H1 (cell line): ENCODE results near the gene H6PD. TPM values are rescaled to one million over a fixed set of nuclear protein-coding genes. Genes with fewer than 3 reads are reported as not detected.

ENCODE experiments used
- CTCF ChIA-PET: fragments of 300-600 bp; sonication (Branson Sonifier 250); formaldehyde crosslinking; loops from one replicate; lab custom pipeline; 2021; ENCODE audit not compliant: partially characterized antibody; lab: Charles Lee
- POLR2A ChIA-PET: fragments of 300-600 bp; sonication (Branson Sonifier 250); formaldehyde crosslinking; loops from one replicate; lab custom pipeline; 2021; ENCODE audit warnings: inconsistent platforms; ENCODE audit not compliant: partially characterized antibody; lab: Charles Lee
- DNase-seq, 2 experiments: peaks; one replicate each; pipeline versions ENCODE4 v3.0.0 to v3.0.0-alpha.2; 2010 to 2022; ENCODE audit warnings: low spot score in 2 of 2, low read depth in 1 of 2, mixed read lengths in 1 of 2
- FAIRE-seq: peaks from 2 replicates; lab custom pipeline; 2011; peaks lifted over from hg19 to GRCh38; lab: Jason Lieb, UNC
- H2AFZ ChIP-seq: 2 replicates; pipeline ENCODE4 v1.8.1; 2012; ENCODE audit warnings: low read length, inconsistent platforms
- H2AK5ac ChIP-seq: 2 replicates; pipeline ENCODE4 v1.6.1; 2013; ENCODE audit warnings: low read depth, low read length
- H2BK120ac ChIP-seq: replicated peaks from 2 replicates; pipeline ENCODE3; 2013; ENCODE audit warnings: low read depth, low read length, inconsistent platforms
- H2BK12ac ChIP-seq: 2 replicates; pipeline ENCODE4 v1.6.1; 2013; ENCODE audit warnings: low read depth, low read length
- H2BK15ac ChIP-seq: 2 replicates; pipeline ENCODE4 v1.6.1; 2013; ENCODE audit warnings: low read length
- H2BK20ac ChIP-seq: 2 replicates; pipeline ENCODE4 v1.6.1; 2013; ENCODE audit warnings: low read length
- H2BK5ac ChIP-seq: 2 replicates; pipeline ENCODE4 v1.6.1; 2013; ENCODE audit warnings: low read depth, low read length
- H3K14ac ChIP-seq: 2 replicates; pipeline ENCODE4 v1.6.1; 2013; ENCODE audit warnings: inconsistent platforms; ENCODE audit not compliant: insufficient read length
- H3K18ac ChIP-seq: 2 replicates; pipeline ENCODE4 v1.6.1; 2013; ENCODE audit warnings: low read length; ENCODE audit errors: extremely low read depth
- H3K23ac ChIP-seq: 2 replicates; pipeline ENCODE4 v1.6.1; 2013; ENCODE audit warnings: inconsistent platforms; ENCODE audit not compliant: insufficient read length
- H3K23me2 ChIP-seq: 2 replicates; pipeline ENCODE4 v1.6.1; 2013; ENCODE audit warnings: low read depth, low read length
- H3K27ac ChIP-seq: 2 replicates; pipeline ENCODE4 v1.6.1; 2011; ENCODE audit warnings: low read depth, low read length, inconsistent platforms
- H3K27me3 ChIP-seq, 4 experiments: replicated peaks in 1 of 4; 1 replicate in 1 of 4; 2 replicates in 3 of 4; pipeline versions ENCODE4 v1.6.1 to v1.8.1; 2011 to 2013; ENCODE audit warnings: low read length in 3 of 4, mild to moderate bottlenecking in 3 of 4, inconsistent platforms in 2 of 4, mixed read lengths in 2 of 4, moderate library complexity in 1 of 4; ENCODE audit not compliant: control insufficient read depth in 3 of 4, insufficient read depth in 3 of 4; ENCODE audit errors: extremely low read depth in 1 of 4
- H3K36me3 ChIP-seq, 4 experiments: 2 replicates each; pipeline versions ENCODE4 v1.6.1 to v1.8.1; 2011 to 2013; ENCODE audit warnings: mild to moderate bottlenecking in 4 of 4, low read length in 3 of 4, moderate library complexity in 2 of 4, control low read depth in 1 of 4, inconsistent platforms in 1 of 4; ENCODE audit not compliant: insufficient read depth in 4 of 4, control insufficient read depth in 2 of 4
- H3K4ac ChIP-seq: replicated peaks from 2 replicates; pipeline ENCODE3; 2013; ENCODE audit warnings: low read length, low read depth, mixed read lengths, inconsistent platforms; ENCODE audit not compliant: insufficient read length
- H3K4me1 ChIP-seq, 4 experiments: replicated peaks in 1 of 4; 1 replicate in 1 of 4; 2 replicates in 3 of 4; pipeline versions ENCODE4 v1.6.1 to v1.8.1; 2011 to 2013; ENCODE audit warnings: low read length in 3 of 4, inconsistent platforms in 2 of 4, mixed read lengths in 1 of 4; ENCODE audit not compliant: insufficient read depth in 4 of 4, control insufficient read depth in 3 of 4
- H3K4me2 ChIP-seq, 2 experiments: 2 replicates each; pipeline versions ENCODE4 v1.6.1 to v1.8.1; 2011 to 2013; ENCODE audit warnings: low read depth in 2 of 2, low read length in 2 of 2, control low read depth in 1 of 2, inconsistent platforms in 1 of 2, mild to moderate bottlenecking in 1 of 2; ENCODE audit not compliant: insufficient read depth in 1 of 2
- H3K4me3 ChIP-seq, 4 experiments: fragments of 200-600, 300-600 bp in 1 of 4; sonication (generic), shearing (Covaris generic), sonication (Bioruptor Twin) in 1 of 4; 2 replicates each; pipeline versions ENCODE4 v1.5.1 to v1.8.1; 2011 to 2016; ENCODE audit warnings: low read length in 4 of 4, low read depth in 3 of 4, control low read depth in 2 of 4, inconsistent platforms in 2 of 4, mild to moderate bottlenecking in 2 of 4, mixed read lengths in 1 of 4, moderate library complexity in 1 of 4; ENCODE audit not compliant: insufficient read depth in 2 of 4; ENCODE audit errors: extremely low read depth in 1 of 4
- H3K56ac ChIP-seq: replicated peaks from 2 replicates; pipeline ENCODE3; 2013; ENCODE audit warnings: low read depth, mild to moderate bottlenecking, mixed read lengths, low read length, inconsistent platforms; ENCODE audit not compliant: insufficient read length
- H3K79me1 ChIP-seq: 2 replicates; pipeline ENCODE4 v1.6.1; 2013; ENCODE audit warnings: low read depth, low read length, control low read depth
- H3K79me2 ChIP-seq, 2 experiments: 2 replicates each; pipeline versions ENCODE4 v1.6.1 to v1.8.1; 2012 to 2013; ENCODE audit warnings: low read length in 2 of 2, mild to moderate bottlenecking in 2 of 2, inconsistent platforms in 1 of 2; ENCODE audit not compliant: insufficient read depth in 2 of 2, control insufficient read depth in 1 of 2
- H3K9ac ChIP-seq, 4 experiments: replicated peaks in 1 of 4; 1 replicate in 1 of 4; 2 replicates in 3 of 4; pipeline versions ENCODE4 v1.6.1 to v1.8.1; 2011 to 2013; ENCODE audit warnings: low read depth in 3 of 4, low read length in 3 of 4, control low read depth in 2 of 4, mild to moderate bottlenecking in 2 of 4, moderate library complexity in 2 of 4, inconsistent platforms in 1 of 4; ENCODE audit errors: extremely low read depth in 1 of 4
- H3K9me3 ChIP-seq, 2 experiments: 2 replicates each; pipeline versions ENCODE4 v1.6.1 to v1.8.1; 2012 to 2013; ENCODE audit warnings: mild to moderate bottlenecking in 2 of 2, moderate library complexity in 2 of 2, control low read depth in 1 of 2, inconsistent platforms in 1 of 2, low read depth in 1 of 2, low read length in 1 of 2, mixed read lengths in 1 of 2; ENCODE audit not compliant: insufficient read depth in 2 of 2
- H4K20me1 ChIP-seq, 2 experiments: replicated peaks in 1 of 2; 2 replicates each; pipeline versions ENCODE3 to v1.8.1; 2011 to 2013; ENCODE audit warnings: inconsistent platforms in 2 of 2, low read length in 2 of 2, mild to moderate bottlenecking in 1 of 2; ENCODE audit not compliant: insufficient read depth in 2 of 2, control insufficient read depth in 1 of 2
- H4K5ac ChIP-seq: 2 replicates; pipeline ENCODE4 v1.6.1; 2013; ENCODE audit warnings: low read length, low read depth, mixed read lengths, inconsistent platforms; ENCODE audit not compliant: insufficient read length
- H4K8ac ChIP-seq: 2 replicates; pipeline ENCODE4 v1.8.0; 2013; ENCODE audit warnings: mild to moderate bottlenecking, moderate library complexity, low read length, inconsistent platforms; ENCODE audit not compliant: insufficient read depth; ENCODE audit errors: extremely low read depth
- H4K91ac ChIP-seq: replicated peaks from 2 replicates; pipeline ENCODE3; 2013; ENCODE audit warnings: low read length, mixed read lengths, inconsistent platforms; ENCODE audit not compliant: insufficient read length
- PHF8 ChIP-seq: fragments of 200-600 bp; sonication (generic); conservative IDR thresholded peaks from 2 replicates; pipeline ENCODE4 v1.7.1; 2012; ENCODE audit warnings: low read depth, mild to moderate bottlenecking, inconsistent platforms, low read length, moderate library complexity
- POLR2AphosphoS5 ChIP-seq: IDR thresholded peaks from 2 replicates; pipeline ENCODE4 v1.6.1; 2011; ENCODE audit warnings: low read depth, low read length
- TAF1 ChIP-seq: IDR thresholded peaks from 2 replicates; pipeline ENCODE4 v1.6.1; 2011; ENCODE audit warnings: mild to moderate bottlenecking, low read depth, low read length
- TAF7 ChIP-seq: optimal IDR thresholded peaks from 2 replicates; pipeline ENCODE3; 2011; ENCODE audit warnings: low read depth, mild to moderate bottlenecking, inconsistent platforms, low read length, moderate library complexity, borderline replicate concordance
- WGBS, 2 experiments: shearing (Covaris generic) in 1 of 2; methylation state at CpG; one replicate each; pipeline versions ENCODE4 v1.1.6 to v1.1.7; 2013 to 2015; ENCODE audit warnings: low lambda C conversion rate in 2 of 2, mixed read lengths in 2 of 2, inconsistent platforms in 1 of 2, low coverage in 1 of 2, missing lambda C conversion rate in 1 of 2; ENCODE audit not compliant: insufficient replicate concordance in 2 of 2, insufficient coverage in 1 of 2, insufficient read length in 1 of 2; ENCODE audit errors: extremely low coverage in 1 of 2, missing lambda C conversion rate in 1 of 2; 5-methylcytosine and 5-hydroxymethylcytosine counted together
- long read RNA-seq, 2 experiments: library from RNA in 1 of 2; library from capped mRNA in 1 of 2; stranded (forward); transcript quantifications; one replicate each; pipeline ENCODE4 v2.0.0, GENCODE V29; 2021; ENCODE audit warnings: inconsistent platforms in 1 of 2
- polyA minus RNA-seq, 3 experiments: library from RNA; depleted of rRNA, polyadenylated mRNA; stranded (reverse); fragments of >200 nt; gene quantifications; 1 replicate in 2 of 3; 2 replicates in 1 of 3; pipeline ENCODE4 v1.2.3, GENCODE V29; 2011
- polyA plus RNA-seq, 7 experiments: library from polyadenylated mRNA; depleted of rRNA in 3 of 7; stranded (reverse) in 5 of 7; unstranded in 2 of 7; fragments of >200 nt in 5 of 7; fragments of 200-250 nt in 2 of 7; gene quantifications; 1 replicate in 5 of 7; 2 replicates in 1 of 7; 4 replicates in 1 of 7; pipeline versions ENCODE4 v1.2.1 to v1.2.3, GENCODE V29; 2011 to 2013; ENCODE audit warnings: missing spikeins in 2 of 7, mixed read lengths in 2 of 7
- total RNA-seq: library from RNA; stranded (reverse); fragmentation: NEBNext Ultra II Directional; extraction: Animal tissue kit (Norgen Biotek cat#: 25700); gene quantifications from 2 replicates; pipeline ENCODE4 v1.2.1, GENCODE V29; 2021

H6PD gene, protein sequence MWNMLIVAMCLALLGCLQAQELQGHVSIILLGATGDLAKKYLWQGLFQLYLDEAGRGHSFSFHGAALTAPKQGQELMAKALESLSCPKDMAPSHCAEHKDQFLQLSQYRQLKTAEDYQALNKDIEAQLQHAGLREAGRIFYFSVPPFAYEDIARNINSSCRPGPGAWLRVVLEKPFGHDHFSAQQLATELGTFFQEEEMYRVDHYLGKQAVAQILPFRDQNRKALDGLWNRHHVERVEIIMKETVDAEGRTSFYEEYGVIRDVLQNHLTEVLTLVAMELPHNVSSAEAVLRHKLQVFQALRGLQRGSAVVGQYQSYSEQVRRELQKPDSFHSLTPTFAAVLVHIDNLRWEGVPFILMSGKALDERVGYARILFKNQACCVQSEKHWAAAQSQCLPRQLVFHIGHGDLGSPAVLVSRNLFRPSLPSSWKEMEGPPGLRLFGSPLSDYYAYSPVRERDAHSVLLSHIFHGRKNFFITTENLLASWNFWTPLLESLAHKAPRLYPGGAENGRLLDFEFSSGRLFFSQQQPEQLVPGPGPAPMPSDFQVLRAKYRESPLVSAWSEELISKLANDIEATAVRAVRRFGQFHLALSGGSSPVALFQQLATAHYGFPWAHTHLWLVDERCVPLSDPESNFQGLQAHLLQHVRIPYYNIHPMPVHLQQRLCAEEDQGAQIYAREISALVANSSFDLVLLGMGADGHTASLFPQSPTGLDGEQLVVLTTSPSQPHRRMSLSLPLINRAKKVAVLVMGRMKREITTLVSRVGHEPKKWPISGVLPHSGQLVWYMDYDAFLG
- total RNA-seq (3.8 and 4.0 TPM in 2 replicates), polyA plus RNA-seq (2011; rRNA removed) (3.6 and 5.0 TPM in 2 replicates), polyA minus RNA-seq (2011; rRNA and poly(A)+ RNA removed) (3.8 and 3.9 TPM in 2 replicates)
- 3.7 TPM for polyA plus RNA-seq (2011; cell fraction: cytosol; rRNA removed)
- 6.8 TPM for polyA plus RNA-seq (2011; cell fraction: nucleus; rRNA removed)
- polyA plus RNA-seq (2012, experiment 1 of 2), result 3.3 to 5.0 TPM (median 3.8 TPM) in 4 replicates
- polyA plus RNA-seq (2012, experiment 2 of 2), result 3.4 TPM
- polyA plus RNA-seq (2013, experiment 1 of 2), result 5.8 TPM
- polyA plus RNA-seq (2013, experiment 2 of 2), result 4.7 TPM
- polyA minus RNA-seq (2011; cell fraction: cytosol; rRNA and poly(A)+ RNA removed), result 3.4 TPM
- 3.4 TPM for polyA minus RNA-seq (2011; cell fraction: nucleus; rRNA and poly(A)+ RNA removed)
- long read RNA-seq, experiment 1, partial matches to known transcripts, result 1 of 5 reads
- long read RNA-seq, experiment 1, other reads (novel, unspliced or antisense), result 4 of 5 reads
- long read RNA-seq, experiment 2, result 0 reads

DNA sequence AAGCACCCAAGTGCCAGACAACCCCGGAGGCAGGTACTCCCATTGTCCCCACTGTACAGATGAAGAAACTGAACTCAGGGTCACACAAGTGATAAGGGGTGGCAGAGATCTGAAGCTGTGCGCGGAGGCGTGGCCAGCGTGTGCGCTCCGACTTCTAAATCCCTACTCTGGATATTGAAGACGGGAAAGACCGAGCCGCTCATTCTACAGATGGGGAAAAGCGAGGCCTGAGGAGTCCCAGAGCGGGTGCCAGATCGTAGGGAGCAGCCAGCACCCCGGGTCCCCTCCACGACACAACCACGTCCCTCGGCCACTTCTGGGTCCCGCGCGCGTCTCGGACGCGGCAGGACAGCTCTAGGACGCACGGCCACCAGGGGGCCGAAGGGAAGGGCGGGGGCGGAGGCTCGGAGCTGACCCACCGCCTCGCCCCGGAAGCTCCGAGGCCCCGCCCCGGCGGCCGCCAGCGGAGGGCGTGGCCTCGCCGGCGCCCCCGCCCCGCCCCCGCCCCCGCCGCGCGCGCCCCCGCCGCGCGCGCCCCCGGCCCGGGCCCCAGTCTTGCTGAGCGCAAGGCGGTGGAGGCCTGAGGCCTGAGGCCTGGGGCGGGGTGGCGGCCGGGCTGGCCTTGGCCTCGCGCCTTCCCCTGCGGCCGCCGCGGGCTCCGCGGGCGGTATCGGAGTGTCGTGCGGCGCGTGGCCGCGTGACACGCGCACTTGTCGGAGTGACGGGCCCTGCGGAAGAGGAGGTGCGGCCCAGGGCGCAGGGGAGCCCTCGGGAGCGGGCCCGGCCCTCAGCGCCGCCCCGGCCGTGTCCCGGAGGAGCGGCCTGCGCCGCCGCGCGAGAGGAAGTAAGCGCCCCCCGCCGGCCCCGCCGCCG is at the start of gene H6PD:
H6PD (plus strand) TSS at position 552 of the 873 bp plus-strand sequence. CDS start 10,161 bp downstream, outside the sequence.
- peak within 1 kb of the TSS; percentile 84 for H4K91ac ChIP-seq
- FAIRE-seq (no peak), DNase-seq (peak in 1 of 2 experiments; percentile 86)
- peak within 1 kb of the TSS; percentile 97; the same call in 1 of the 2 replicates for H4K8ac ChIP-seq
- H3K23me2 ChIP-seq, result peaks cover 5% of the 10 kb centered on the region; the same call in 1 of the 2 replicates
- H3K9me3 ChIP-seq, result no peaks in the 10 kb centered on the region
- H3K18ac ChIP-seq, result peak within 1 kb of the TSS; percentile 97
- H3K4me1 ChIP-seq, result peaks cover 0 to 4% (median 3%) of the 10 kb centered on the region in 4 experiments; a peak in 3 of 7 replicates
- no peaks in the 10 kb centered on the region for H3K79me1 ChIP-seq
- H3K9ac ChIP-seq, result peak within 1 kb of the TSS in 3 of 4 experiments; percentile 80 to 89 (median 81); a peak in 5 of 7 replicates
- H2AK5ac ChIP-seq, result no peak within 1 kb of the TSS
- ChIA-PET POLR2A (interaction anchor here (0.6 to 1.5 kb wide), 3 partner anchors 15 to 33 kb away, joined by 3 read pairs; no protein-coding TSS in a partner anchor), CTCF (interaction anchor here (0.6 to 11.9 kb wide), 21 partner anchors 9 to 227 kb away, joined by 3 to 127 read pairs (median 4); no protein-coding TSS in a partner anchor)
- H3K27ac ChIP-seq, result peak within 1 kb of the TSS; percentile 86; the same call in 1 of the 2 replicates
- H3K56ac ChIP-seq, result no peak within 1 kb of the TSS
- H3K4ac ChIP-seq, result no peak within 1 kb of the TSS
- H3K4me2 ChIP-seq, result peak within 1 kb of the TSS; percentile 45 to 81
- H2BK15ac ChIP-seq, result 0 out of 2 replicates have a peak within 1 kb of the TSS, but pooled peaks have one; percentile 72
- peak within 1 kb of the TSS; percentile 73; the same call in 1 of the 2 replicates for H2AFZ ChIP-seq
- no peaks in the 10 kb centered on the region for H4K20me1 ChIP-seq
- peak within 1 kb of the TSS; percentile 52; the same call in 1 of the 2 replicates for H2BK5ac ChIP-seq
- no peak within 1 kb of the TSS for H2BK12ac ChIP-seq
- 3% methylated on average over 34 of the region's 106 CpGs; no CpG with 5 or more reads in 1 of the 2 experiments for WGBS, 2 experiments
- H3K27me3 ChIP-seq, result no peaks in the 10 kb centered on the region
- peak within 1 kb of the TSS; percentile 54 to 77 (median 60) for H3K4me3 ChIP-seq
- H3K14ac ChIP-seq, result no peak within 1 kb of the TSS
- peak within 1 kb of the TSS; percentile 92 for H2BK120ac ChIP-seq
- no peak within 1 kb of the TSS for H3K23ac ChIP-seq
- H3K79me2 ChIP-seq, result no peaks in the 10 kb centered on the region
- H2BK20ac ChIP-seq, result no peak within 1 kb of the TSS
- peak within 1 kb of the TSS; percentile 74 for H4K5ac ChIP-seq
- no peaks in the 10 kb centered on the region for H3K36me3 ChIP-seq
- 0 out of 2 replicates have a peak, but pooled peaks have one; percentile 59 for TF ChIP-seq TAF1
- peak; percentile 96 for TF ChIP-seq PHF8
- TF ChIP-seq POLR2AphosphoS5, result 0 out of 2 replicates have a peak, but pooled peaks have one; percentile 31
- no peak for TF ChIP-seq TAF7
